ENCODE data around the gene TTLL5.

TTLL5 gene

GRCh38 chr14:75615200-75615599 lies 45.8 kb upstream of the TTLL5 start:
- ATAC-seq: no peak
- TF ChIP-seq ESRRG (CRISPR knock-in tag; IDR thresholded peaks at IDR 0.05): no peak
- TF ChIP-seq SNAI2 (CRISPR knock-in tag; IDR thresholded peaks at IDR 0.05): no peak
- TF ChIP-seq ARNTL (CRISPR knock-in tag; IDR thresholded peaks at IDR 0.05; ENCODE audit: borderline replicate concordance, low read depth): no peak
- TF ChIP-seq ZNF70 (CRISPR knock-in tag; IDR thresholded peaks at IDR 0.05): no peak
- no peak for TF ChIP-seq CSRNP3 (CRISPR knock-in tag; IDR thresholded peaks at IDR 0.05)
- no peak for TF ChIP-seq CREB5 (CRISPR knock-in tag; IDR thresholded peaks at IDR 0.05; ENCODE audit: low read depth)
- TF ChIP-seq CSDC2 (CRISPR knock-in tag; IDR thresholded peaks at IDR 0.05): no peak
- TF ChIP-seq ZNF8 (CRISPR knock-in tag; IDR thresholded peaks at IDR 0.05): no peak
- no peak for TF ChIP-seq PPARA (CRISPR knock-in tag; IDR thresholded peaks at IDR 0.05; ENCODE audit: borderline replicate concordance)
- no peak for TF ChIP-seq BACH2 (CRISPR knock-in tag; IDR thresholded peaks at IDR 0.05; ENCODE audit: borderline replicate concordance)
- no peak for TF ChIP-seq ZFP30 (CRISPR knock-in tag; IDR thresholded peaks at IDR 0.05)
- no peak for TF ChIP-seq ISL1 (CRISPR knock-in tag; IDR thresholded peaks at IDR 0.05)
- no peak for TF ChIP-seq GLIS3 (CRISPR knock-in tag; IDR thresholded peaks at IDR 0.05)
- TF ChIP-seq RARB (CRISPR knock-in tag; IDR thresholded peaks at IDR 0.05): no peak
- no peak for TF ChIP-seq TSHZ2 (CRISPR knock-in tag; IDR thresholded peaks at IDR 0.05)
- TF ChIP-seq TCF4 (CRISPR knock-in tag; IDR thresholded peaks at IDR 0.05; ENCODE audit: borderline replicate concordance): no peak

- TF ChIP-seq ZC3H10 (CRISPR knock-in tag; IDR thresholded peaks at IDR 0.05) (no peak), ISL1 (CRISPR knock-in tag; IDR thresholded peaks at IDR 0.05) (no peak), CSRNP3 (CRISPR knock-in tag; IDR thresholded peaks at IDR 0.05) (no peak), ZFP3 (CRISPR knock-in tag; IDR thresholded peaks at IDR 0.05) (no peak), TOX (CRISPR knock-in tag; IDR thresholded peaks at IDR 0.05; ENCODE audit: borderline replicate concordance) (no peak)
- ATAC-seq: no peak
Observed at GRCh38 chr14:75619548-75619947, 41.5 kb upstream of the TTLL5 start.

GRCh38 chr14:75625034-75625433 lies 36.0 kb upstream of the TTLL5 start:
- ATAC-seq: no peak
- TF ChIP-seq PATZ1 (CRISPR knock-in tag; IDR thresholded peaks at IDR 0.05; ENCODE audit: borderline replicate concordance): no peak
- no peak for TF ChIP-seq POU6F1 (CRISPR knock-in tag; IDR thresholded peaks at IDR 0.05; ENCODE audit: borderline replicate concordance, low read depth)
- TF ChIP-seq GLIS3 (CRISPR knock-in tag; IDR thresholded peaks at IDR 0.05): no peak
- no peak for TF ChIP-seq ZFP3 (CRISPR knock-in tag; IDR thresholded peaks at IDR 0.05)
- no peak for TF ChIP-seq CSDC2 (CRISPR knock-in tag; IDR thresholded peaks at IDR 0.05)
- TF ChIP-seq ISL1 (CRISPR knock-in tag; IDR thresholded peaks at IDR 0.05): no peak
- TF ChIP-seq TOX (CRISPR knock-in tag; IDR thresholded peaks at IDR 0.05; ENCODE audit: borderline replicate concordance): no peak
- TF ChIP-seq PPARA (CRISPR knock-in tag; IDR thresholded peaks at IDR 0.05; ENCODE audit: borderline replicate concordance): no peak

Measured in SK-N-SH treated with all-trans-retinoic acid at 6 μM for 48 hours (cell line).